Tibial nerve (tissue), 4 donors: ENCODE results near the gene TRMT1.

Source experiments
- EP300 ChIP-seq, 2 donors: sonication (generic); formaldehyde crosslinking; IDR thresholded peaks; one replicate each; pipeline ENCODE4 v1.6.1; 2017; ENCODE audit warnings: antibody characterized with exemption in 2 of 2, mild to moderate bottlenecking in 1 of 2
- POLR2A ChIP-seq, 2 donors: fragments of 450-650 bp; IDR thresholded peaks; one replicate each; pipeline ENCODE4 v1.6.1; 2017; ENCODE audit warnings: antibody characterized with exemption in 2 of 2, mild to moderate bottlenecking in 2 of 2, moderate library complexity in 2 of 2
- TF ChIP-seq, protein P1 (sequence below), 5 experiments: fragments of 200-600 bp in 3 of 5; fragments of 450-650 bp in 2 of 5; sonication (generic) in 3 of 5; IDR thresholded peaks; one replicate each; pipeline ENCODE4 v1.5.1; 2016 to 2019; ENCODE audit warnings: antibody characterized with exemption in 5 of 5, mild to moderate bottlenecking in 3 of 5, moderate library complexity in 2 of 5

DNA sequence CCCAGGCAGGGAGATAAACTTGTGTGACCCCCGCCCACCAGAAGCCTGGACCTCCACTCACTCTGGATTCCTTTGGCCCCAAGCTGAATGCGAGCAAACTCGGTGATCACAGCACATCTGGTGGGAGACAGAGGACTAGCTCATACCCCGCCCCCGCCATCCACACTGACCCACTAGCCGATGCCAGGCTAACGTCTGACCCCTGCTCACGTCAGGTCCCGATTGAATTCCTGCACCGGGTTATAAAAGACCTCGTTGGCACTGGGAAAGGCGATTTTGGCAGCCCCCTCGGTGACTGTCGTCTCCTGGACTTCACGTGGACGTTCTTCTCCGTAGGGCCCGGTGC is 631 bp downstream of the TRMT1 start:
- TF ChIP-seq, protein P1, sequence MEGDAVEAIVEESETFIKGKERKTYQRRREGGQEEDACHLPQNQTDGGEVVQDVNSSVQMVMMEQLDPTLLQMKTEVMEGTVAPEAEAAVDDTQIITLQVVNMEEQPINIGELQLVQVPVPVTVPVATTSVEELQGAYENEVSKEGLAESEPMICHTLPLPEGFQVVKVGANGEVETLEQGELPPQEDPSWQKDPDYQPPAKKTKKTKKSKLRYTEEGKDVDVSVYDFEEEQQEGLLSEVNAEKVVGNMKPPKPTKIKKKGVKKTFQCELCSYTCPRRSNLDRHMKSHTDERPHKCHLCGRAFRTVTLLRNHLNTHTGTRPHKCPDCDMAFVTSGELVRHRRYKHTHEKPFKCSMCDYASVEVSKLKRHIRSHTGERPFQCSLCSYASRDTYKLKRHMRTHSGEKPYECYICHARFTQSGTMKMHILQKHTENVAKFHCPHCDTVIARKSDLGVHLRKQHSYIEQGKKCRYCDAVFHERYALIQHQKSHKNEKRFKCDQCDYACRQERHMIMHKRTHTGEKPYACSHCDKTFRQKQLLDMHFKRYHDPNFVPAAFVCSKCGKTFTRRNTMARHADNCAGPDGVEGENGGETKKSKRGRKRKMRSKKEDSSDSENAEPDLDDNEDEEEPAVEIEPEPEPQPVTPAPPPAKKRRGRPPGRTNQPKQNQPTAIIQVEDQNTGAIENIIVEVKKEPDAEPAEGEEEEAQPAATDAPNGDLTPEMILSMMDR (IDR thresholded peaks at IDR 0.05): no peak
- TF ChIP-seq POLR2A (IDR thresholded peaks at IDR 0.05): no peak
- TF ChIP-seq EP300 (IDR thresholded peaks at IDR 0.05): no peak
